PC-9 (cell line): ENCODE measurements around the gene NPY4R. TPM values are rescaled to one million over a fixed set of nuclear protein-coding genes. Genes with fewer than 3 reads are reported as not detected.

ENCODE experiments used
- total RNA-seq: library from RNA; stranded (reverse); gene quantifications from 2 replicates; pipeline ENCODE4 v1.2.3, GENCODE V29; 2021

The NPY4R gene
- total RNA-seq, 1 experiment from 2014 or later: 3.1 TPM

Other genes starting within 250 kb of the NPY4R start
- gene ANTXRL, start 179.0 kb downstream of the NPY4R start, total RNA-seq: 0.26 and 0.58 TPM in 2 replicates
- 185 and 247 TPM in 2 replicates for gene ANXA8L1, start 90.2 kb downstream of the NPY4R start, total RNA-seq
- gene GPRIN2, start 90.7 kb upstream of the NPY4R start, total RNA-seq: 33.1 and 53.6 TPM in 2 replicates
- gene SYT15, start 113.2 kb upstream of the NPY4R start, total RNA-seq: 1.9 and 3.3 TPM in 2 replicates